Adrenal gland (tissue), 12 donors: Measurements from ENCODE around the gene ZNF628. TPM values are rescaled to one million over a fixed set of nuclear protein-coding genes. Genes with fewer than 3 reads are reported as not detected.

Source experiments
- DNase-seq, 7 donors: peaks; one replicate each; pipeline ENCODE4 v3.0.0-alpha.2; 2019 to 2020
- H3K27ac ChIP-seq, 5 donors: fragments of 200-600 bp; sonication (generic) in 4 of 5; 1 replicate in 3 of 5; 2 replicates in 2 of 5; pipeline versions ENCODE4 v1.5.1 to v1.8.0; 2016 to 2020; ENCODE audit warnings: mild to moderate bottlenecking in 1 of 5
- H3K27me3 ChIP-seq: fragments of 200-600 bp; 2 replicates; pipeline ENCODE4 v1.8.0; 2021
- H3K36me3 ChIP-seq, 2 donors: fragments of 200-600 bp; replicated peaks in 1 of 2; 1 replicate in 1 of 2; 2 replicates in 1 of 2; pipeline versions ENCODE4 v1.5.1 to v1.8.0; 2018 to 2022
- H3K4me1 ChIP-seq, 2 donors: fragments of 200-600 bp; replicated peaks in 1 of 2; 1 replicate in 1 of 2; 2 replicates in 1 of 2; pipeline versions ENCODE4 v1.5.1 to v1.8.0; 2018 to 2021
- H3K4me3 ChIP-seq, 4 donors: fragments of 200-600 bp; sonication (generic) in 3 of 4; one replicate each; pipeline ENCODE4 v1.5.1; 2016 to 2018
- H3K9me3 ChIP-seq, 3 donors: fragments of 200-600 bp; sonication (generic) in 1 of 3; replicated peaks in 1 of 3; 1 replicate in 2 of 3; 2 replicates in 1 of 3; pipeline versions ENCODE4 v1.5.1 to v1.8.0; 2016 to 2021
- CTCF ChIP-seq, 6 experiments: fragments of 450-650 bp in 4 of 6; fragments of 200-600 bp in 2 of 6; sonication (generic) in 1 of 6; IDR thresholded peaks; 1 replicate in 5 of 6; 2 replicates in 1 of 6; pipeline versions ENCODE4 v1.5.1 to v1.8.0; 2016 to 2021; ENCODE audit warnings: antibody characterized with exemption in 6 of 6, mild to moderate bottlenecking in 2 of 6, moderate library complexity in 1 of 6
- POLR2A ChIP-seq, 2 donors: fragments of 450-650 bp; IDR thresholded peaks; one replicate each; pipeline ENCODE4 v1.6.1; 2017; ENCODE audit warnings: antibody characterized with exemption in 2 of 2, mild to moderate bottlenecking in 2 of 2, moderate library complexity in 1 of 2
- WGBS, 4 donors: extraction: QIAGEN DNeasy Blood & Tissue Kit in 2 of 4; methylation state at CpG; one replicate each; pipeline versions ENCODE4 v1.1.5 to v1.1.7; 2013 to 2017; 5-methylcytosine and 5-hydroxymethylcytosine counted together
- intact Hi-C, 2 donors: fragments of 100-400 bp; cut with DNase I; formaldehyde crosslinking; loops; one replicate each; pipeline versions ENCODE4 v1.14.1 to v1.15.0; 2022 to 2023
- polyA plus RNA-seq, 3 donors: library from polyadenylated mRNA; stranded (reverse); fragments of 200-250 nt in 2 of 3; fragments of 350-450 nt in 1 of 3; fragmentation: Illumina TruSeq in 1 of 3; extraction: RNeasy Lipid Tissue Mini Kit (QIAGEN cat#74804) in 1 of 3; gene quantifications; one replicate each; pipeline ENCODE4 v1.2.3, GENCODE V29; 2013 to 2014
- total RNA-seq, 9 donors: library from RNA; depleted of rRNA in 4 of 9; stranded (reverse); fragments of >200 nt in 4 of 9; fragments of 120-200 nt in 1 of 9; fragmentation: NEBNext Ultra II Directional in 1 of 9; extraction: Animal tissue kit (Norgen Biotek cat#: 25700) in 1 of 9; gene quantifications; one replicate each; pipeline versions ENCODE4 v1.1.0 to v1.2.4, GENCODE V29; 2013 to 2023
- donor health status: healthy with polysubstance abuse.
- donor health status: Bipolar disorder and iron deficiency.
- donor health status: DM: yes; HTN: yes; CAD: no.
- donor health status: DM: no; HTN: no; CAD: no.
- donor health status: DM: no; HTN: no; CAD: no.
- donor health status: DM: yes; HTN: yes; CAD: no.

Gene ZNF628
- total and polyA plus RNA-seq, 12 donors = 0.04 to 27.9 (median 7.7) TPM

- Histone ChIP-seq H3K36me3 (peaks cover 0 to 15% of the 10 kb centered on the region in 2 donors), H3K27me3 (no peaks in the 10 kb centered on the region), H3K27ac (no peak overlapping the region), H3K9me3 (no peaks in the 10 kb centered on the region), H3K4me1 (peaks cover 33 to 48% of the 10 kb centered on the region in 2 donors), H3K4me3 (no peak overlapping the region)
- DNase-seq = peak in 1 of 7 donors; percentile 26
- 80 to 93% (median 84%) methylated on average over 23 to 83 of the region's 83 CpGs for WGBS, 4 donors
- intact Hi-C loops = no loop called here
- TF ChIP-seq CTCF (IDR thresholded peaks at IDR 0.05) (no peak), POLR2A (IDR thresholded peaks at IDR 0.05) (no peak)
Measured at GRCh38 chr19:55482156-55482961, 5.9 kb downstream of the ZNF628 start.

GRCh38 chr19:55482967-55483705, 6.7 kb downstream of the ZNF628 start:
- 89 to 96% (median 93%) methylated on average over 34 to 47 of the region's 47 CpGs for WGBS, 4 donors
- Histone ChIP-seq H3K4me3 (no peak overlapping the region), H3K9me3 (no peaks in the 10 kb centered on the region), H3K27ac (no peak overlapping the region), H3K4me1 (peaks cover 38 to 47% of the 10 kb centered on the region in 2 donors), H3K36me3 (peaks cover 0 to 15% of the 10 kb centered on the region in 2 donors), H3K27me3 (no peaks in the 10 kb centered on the region)
- intact Hi-C loops = no loop called here
- DNase-seq = peak in 1 of 7 donors; percentile 24
- no peak for TF ChIP-seq CTCF (IDR thresholded peaks at IDR 0.05)

- intact Hi-C loops = no loop called here
- Histone ChIP-seq H3K4me1 (peaks cover 38 to 46% of the 10 kb centered on the region in 2 donors), H3K9me3 (no peaks in the 10 kb centered on the region), H3K36me3 (peaks cover 0 to 15% of the 10 kb centered on the region in 2 donors), H3K4me3 (peak overlapping the region in 1 of 4 donors; percentile 73), H3K27me3 (no peaks in the 10 kb centered on the region), H3K27ac (peak overlapping the region in 2 of 5 donors; percentile 96 to 97)
- WGBS, 4 donors = 77 to 86% (median 81%) methylated on average over 9 to 46 of the region's 46 CpGs
- DNase-seq = peak in 1 of 7 donors; percentile 26
- TF ChIP-seq CTCF (IDR thresholded peaks at IDR 0.05) (no peak), POLR2A (IDR thresholded peaks at IDR 0.05) (no peak)
Measured at GRCh38 chr19:55483706-55484592, 7.5 kb downstream of the ZNF628 start.
